HL-60 (cell line): ENCODE results near the gene SLC29A4.
"Not testable (repeated sequence)": the region's sequence is repeated elsewhere in the genome, so short reads cannot be mapped to it uniquely, and the experiment has no call there.

Experiments
- DNase-seq, 2 experiments: peaks; one replicate each; pipeline ENCODE4 v3.0.0-alpha.2; 2010 to 2020; ENCODE audit warnings: low read depth in 1 of 2, low spot score in 1 of 2
- H3K27ac ChIP-seq: fragments of 250-450 bp; sonication (Bioruptor Pico); replicated peaks from 2 replicates; pipeline ENCODE4 v1.5.1; 2020; ENCODE audit warnings: mild to moderate bottlenecking, moderate library complexity
- H3K27me3 ChIP-seq: fragments of 250-450 bp; sonication (Bioruptor Pico); 2 replicates; pipeline ENCODE4 v1.5.1; 2021; ENCODE audit warnings: mild to moderate bottlenecking, moderate library complexity; ENCODE audit not compliant: insufficient read depth, poor library complexity, severe bottlenecking
- H3K4me3 ChIP-seq: replicated peaks from 2 replicates; pipeline ENCODE4 v1.5.1; 2011; ENCODE audit warnings: mild to moderate bottlenecking, control low read depth, low read length; ENCODE audit not compliant: insufficient read depth
- CTCF ChIP-seq: IDR thresholded peaks from one replicate; pipeline ENCODE4 v1.5.1; 2011; ENCODE audit warnings: low read length, control low read depth, inconsistent platforms; ENCODE audit not compliant: insufficient read depth
- GABPA ChIP-seq: IDR thresholded peaks from 2 replicates; pipeline ENCODE4 v1.6.1; 2012; ENCODE audit warnings: low read depth
- POLR2AphosphoS5 ChIP-seq: IDR thresholded peaks from 2 replicates; pipeline ENCODE4 v1.6.1; 2012; ENCODE audit warnings: low read depth
- SPI1 ChIP-seq: IDR thresholded peaks from 2 replicates; pipeline ENCODE4 v1.6.1; 2012; ENCODE audit warnings: low read depth, mild to moderate bottlenecking, borderline replicate concordance
- TF ChIP-seq, protein P1 (sequence below): IDR thresholded peaks from 2 replicates; pipeline ENCODE4 v1.6.1; 2012; ENCODE audit warnings: low read depth; ENCODE audit not compliant: insufficient replicate concordance

SLC29A4 gene

GRCh38 chr7:5266191-5267028 lies 16.3 kb upstream of the SLC29A4 start:
- DNase-seq = no peak
- Histone ChIP-seq H3K27ac (no peak overlapping the region), H3K4me3 (no peak overlapping the region)

DNA sequence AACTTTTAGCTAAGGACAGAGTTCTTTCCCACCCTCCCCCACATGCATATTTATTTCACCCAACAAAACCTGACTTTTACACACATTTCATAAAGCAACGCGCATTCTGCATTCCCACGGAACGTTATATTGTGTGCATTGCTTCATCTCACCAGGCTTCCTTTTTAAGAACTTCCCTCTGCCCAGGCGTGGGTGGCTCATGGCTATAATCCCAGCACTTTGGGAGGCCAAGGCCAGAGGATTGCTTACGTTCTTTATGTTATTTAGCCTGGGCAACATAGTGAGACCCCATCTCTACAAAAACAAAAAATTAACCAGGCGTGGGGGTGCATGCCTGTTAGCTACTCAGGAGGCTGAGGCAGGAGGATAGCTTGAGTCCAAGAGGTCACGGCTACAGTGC lies 14.9 kb upstream of the SLC29A4 start:
- peak; percentile 5; the same call in 1 of the 2 replicates for TF ChIP-seq SPI1
- H3K27ac ChIP-seq = not testable (repeated sequence)

More at GRCh38 chr7:5266191-5267028, 16.3 kb upstream of the SLC29A4 start:
- TF ChIP-seq SPI1 (no peak), GABPA (no peak), POLR2AphosphoS5 (no peak)
- TF ChIP-seq, protein P1, sequence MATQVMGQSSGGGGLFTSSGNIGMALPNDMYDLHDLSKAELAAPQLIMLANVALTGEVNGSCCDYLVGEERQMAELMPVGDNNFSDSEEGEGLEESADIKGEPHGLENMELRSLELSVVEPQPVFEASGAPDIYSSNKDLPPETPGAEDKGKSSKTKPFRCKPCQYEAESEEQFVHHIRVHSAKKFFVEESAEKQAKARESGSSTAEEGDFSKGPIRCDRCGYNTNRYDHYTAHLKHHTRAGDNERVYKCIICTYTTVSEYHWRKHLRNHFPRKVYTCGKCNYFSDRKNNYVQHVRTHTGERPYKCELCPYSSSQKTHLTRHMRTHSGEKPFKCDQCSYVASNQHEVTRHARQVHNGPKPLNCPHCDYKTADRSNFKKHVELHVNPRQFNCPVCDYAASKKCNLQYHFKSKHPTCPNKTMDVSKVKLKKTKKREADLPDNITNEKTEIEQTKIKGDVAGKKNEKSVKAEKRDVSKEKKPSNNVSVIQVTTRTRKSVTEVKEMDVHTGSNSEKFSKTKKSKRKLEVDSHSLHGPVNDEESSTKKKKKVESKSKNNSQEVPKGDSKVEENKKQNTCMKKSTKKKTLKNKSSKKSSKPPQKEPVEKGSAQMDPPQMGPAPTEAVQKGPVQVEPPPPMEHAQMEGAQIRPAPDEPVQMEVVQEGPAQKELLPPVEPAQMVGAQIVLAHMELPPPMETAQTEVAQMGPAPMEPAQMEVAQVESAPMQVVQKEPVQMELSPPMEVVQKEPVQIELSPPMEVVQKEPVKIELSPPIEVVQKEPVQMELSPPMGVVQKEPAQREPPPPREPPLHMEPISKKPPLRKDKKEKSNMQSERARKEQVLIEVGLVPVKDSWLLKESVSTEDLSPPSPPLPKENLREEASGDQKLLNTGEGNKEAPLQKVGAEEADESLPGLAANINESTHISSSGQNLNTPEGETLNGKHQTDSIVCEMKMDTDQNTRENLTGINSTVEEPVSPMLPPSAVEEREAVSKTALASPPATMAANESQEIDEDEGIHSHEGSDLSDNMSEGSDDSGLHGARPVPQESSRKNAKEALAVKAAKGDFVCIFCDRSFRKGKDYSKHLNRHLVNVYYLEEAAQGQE = no peak
- H3K27me3 ChIP-seq = no peaks in the 10 kb centered on the region

DNA sequence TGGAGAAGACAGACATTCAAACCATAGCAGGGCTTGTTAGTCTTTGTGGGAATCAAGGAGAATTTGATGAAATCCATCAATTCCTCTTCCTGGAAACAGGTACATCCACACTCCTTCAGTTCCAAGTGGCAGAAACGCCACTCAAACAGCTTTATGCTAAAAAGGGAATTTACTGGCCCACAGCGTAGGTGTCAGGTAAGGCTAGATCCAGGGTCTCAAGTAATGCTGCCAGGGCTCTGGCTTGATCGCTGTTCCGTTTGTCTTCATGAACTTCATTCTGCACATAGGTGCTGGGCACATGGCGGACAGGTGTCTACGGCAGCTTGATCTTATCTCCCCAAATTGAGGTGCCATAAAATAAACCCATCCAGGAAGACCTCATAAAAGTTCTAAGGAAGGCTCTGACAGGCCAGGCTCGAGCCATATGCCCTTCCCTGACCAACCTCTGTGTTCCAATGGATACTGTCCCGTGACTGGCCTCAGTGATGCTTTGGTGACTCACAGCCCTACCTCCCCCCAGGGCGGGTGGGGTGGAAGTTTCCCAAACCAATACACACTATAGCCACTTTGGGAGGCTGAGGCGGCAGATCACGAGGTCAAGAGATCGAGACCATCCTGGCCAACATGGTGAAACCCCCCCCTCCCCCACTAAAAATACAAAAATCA lies 12.6 kb upstream of the SLC29A4 start:
- H3K27me3 ChIP-seq, H3K4me3 ChIP-seq, DNase-seq, H3K27ac ChIP-seq: not testable (repeated sequence)

More for the DNA sequence above, 14.9 kb upstream of the SLC29A4 start:
- peak in 1 of 2 experiments; percentile 69 for DNase-seq
- H3K27me3 ChIP-seq, H3K4me3 ChIP-seq: not testable (repeated sequence)

DNA sequence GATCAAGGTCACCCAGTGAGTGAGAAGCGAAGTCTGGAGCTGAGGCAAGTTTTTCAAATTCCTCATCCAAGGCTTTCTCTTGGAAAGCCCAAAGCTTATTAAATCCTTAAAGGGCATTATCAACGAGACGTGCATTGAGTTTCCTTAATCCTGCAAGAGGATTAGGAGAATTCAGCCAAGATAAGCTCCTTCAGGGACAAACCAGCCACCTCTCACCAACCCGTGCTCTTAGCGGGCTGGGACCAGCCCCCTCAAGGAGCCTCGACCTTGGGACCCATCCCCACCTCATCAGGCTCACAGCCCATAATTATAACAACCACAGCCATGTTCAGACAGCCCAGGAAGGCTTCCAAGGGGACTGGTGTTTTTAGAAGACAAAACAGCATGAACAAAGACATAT lies 12.0 kb upstream of the SLC29A4 start:
- no peak for DNase-seq
- Histone ChIP-seq H3K27me3 (no peaks in the 10 kb centered on the region), H3K27ac (no peak overlapping the region), H3K4me3 (no peak overlapping the region)
- TF ChIP-seq SPI1 = no peak
- TF ChIP-seq GABPA = no peak
- TF ChIP-seq CTCF = no peak
- TF ChIP-seq POLR2AphosphoS5 = no peak

- H3K27me3 ChIP-seq, H3K27ac ChIP-seq, H3K4me3 ChIP-seq, DNase-seq: not testable (repeated sequence)
These were observed 8.8 kb upstream of the SLC29A4 start for GRCh38 chr7:5273831-5274405.

- TF ChIP-seq SPI1 = no peak
- no peak for TF ChIP-seq GABPA
- TF ChIP-seq CTCF = no peak
- no peak for TF ChIP-seq POLR2AphosphoS5
- TF ChIP-seq, protein P1 = no peak
- no peaks in the 10 kb centered on the region for H3K27me3 ChIP-seq
- DNase-seq = no peak
- no peak overlapping the region for H3K4me3 ChIP-seq
- H3K27ac ChIP-seq = no peak overlapping the region
These were observed 8.3 kb upstream of the SLC29A4 start for GRCh38 chr7:5274441-5274840.

DNA sequence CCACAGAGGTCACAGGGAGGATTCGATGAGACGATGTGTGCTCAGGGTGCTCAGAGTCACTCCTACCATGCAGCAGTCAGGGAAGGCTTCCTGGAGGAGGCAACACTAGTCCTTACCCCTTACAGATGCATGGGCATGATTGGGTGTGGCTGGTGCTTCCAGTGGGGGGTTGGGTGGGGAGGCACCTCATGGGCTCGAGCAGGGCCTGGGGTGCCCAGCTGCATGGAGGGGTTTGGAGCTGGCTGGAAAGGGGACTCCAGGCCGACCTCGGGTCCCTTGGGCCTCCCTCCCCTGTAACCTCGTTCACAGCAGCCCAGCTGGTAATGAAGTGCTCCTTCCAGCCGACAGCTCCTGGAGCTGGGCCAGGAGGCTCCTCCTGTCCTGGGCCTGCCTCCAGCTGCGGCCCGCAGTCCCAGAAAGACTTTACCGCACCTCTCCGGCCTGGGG lies 7.7 kb upstream of the SLC29A4 start:
- not testable (repeated sequence) for H3K27ac ChIP-seq, H3K27me3 ChIP-seq, DNase-seq, H3K4me3 ChIP-seq

DNA sequence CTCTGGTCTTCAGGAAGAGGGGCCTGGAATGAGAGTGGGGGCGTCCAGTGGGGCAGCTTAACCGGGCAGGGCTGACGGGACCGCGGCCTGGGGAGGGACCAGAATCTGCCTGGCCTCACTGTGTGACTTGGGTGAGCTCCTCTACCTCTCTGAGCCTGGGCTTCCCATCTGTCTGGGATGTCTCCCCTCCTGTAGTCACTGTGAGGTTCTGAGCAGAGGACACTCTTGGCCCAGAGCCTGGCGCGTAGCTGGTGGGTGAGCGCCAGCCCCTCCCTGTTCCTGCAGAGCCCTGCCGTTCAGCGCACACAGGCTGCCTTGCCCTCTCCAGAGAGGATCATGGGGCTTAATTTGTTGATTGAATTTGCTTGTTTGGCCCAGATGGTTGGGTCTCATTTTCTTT lies 7.2 kb upstream of the SLC29A4 start:
- H3K27me3 ChIP-seq, H3K27ac ChIP-seq, H3K4me3 ChIP-seq, DNase-seq: not testable (repeated sequence)
